K562 (cell line): ENCODE measurements around the gene HNRNPLL. TPM values are rescaled to one million over a fixed set of nuclear protein-coding genes. Genes with fewer than 3 reads are reported as not detected.

Experiments used
- CHAMP1 ChIP-seq: fragments of 450-650 bp; IDR thresholded peaks from 2 replicates; pipeline ENCODE4 v1.6.1; 2016; ENCODE audit warnings: mild to moderate bottlenecking
- MAZ ChIP-seq, 2 experiments: fragments of 450-650 bp in 1 of 2; sonication (generic) in 1 of 2; formaldehyde crosslinking; IDR thresholded peaks in 1 of 2; conservative IDR thresholded peaks in 1 of 2; 2 replicates each; pipeline versions ENCODE4 v1.4.0 to v1.5.0; 2020; ENCODE audit warnings: mild to moderate bottlenecking in 1 of 2, missing genetic modification reagents in 1 of 2
- NKRF ChIP-seq: fragments of 450-650 bp; IDR thresholded peaks from 2 replicates; pipeline ENCODE4 v1.6.1; 2016; ENCODE audit warnings: borderline replicate concordance
- ZNF197 ChIP-seq: fragments of 200-800 bp; sonication (Bioruptor generic); IDR thresholded peaks from 2 replicates; pipeline ENCODE4 v1.6.1; 2016; ENCODE audit warnings: low read depth, missing genetic modification characterization, missing compliant biosample characterization
- polyA plus RNA-seq, 8 experiments: library from polyadenylated mRNA; depleted of rRNA in 4 of 8; stranded (reverse) in 5 of 8; unstranded in 3 of 8; fragments of >200 nt; fragmentation: Nextera tagmentation in 2 of 8; fragmentation: Illumina TruSeq in 1 of 8; extraction: Ambion mirVana in 2 of 8; extraction: Trizol in 1 of 8; gene quantifications; 2 replicates each; pipeline versions ENCODE4 v1.2.1 to v1.2.3, GENCODE V29; 2011 to 2014; ENCODE audit warnings: inconsistent platforms in 1 of 8, missing spikeins in 1 of 8
- total RNA-seq, 7 experiments: library from RNA; depleted of rRNA in 6 of 7; stranded (reverse); fragments of >200 nt in 6 of 7; fragmentation: Illumina TruSeq in 2 of 7; extraction: Trizol in 2 of 7; gene quantifications; 2 replicates each; pipeline versions ENCODE4 v1.2.1 to v1.2.3, GENCODE V29; 2011 to 2021; ENCODE audit warnings: low replicate concordance in 1 of 7

Gene HNRNPLL
- total and polyA plus RNA-seq, 9 of the 15 experiments (the other 6 are each of a cell fraction or from before 2014, with no cell fraction given), result 19.8 to 135 (median 57.8) TPM

DNA sequence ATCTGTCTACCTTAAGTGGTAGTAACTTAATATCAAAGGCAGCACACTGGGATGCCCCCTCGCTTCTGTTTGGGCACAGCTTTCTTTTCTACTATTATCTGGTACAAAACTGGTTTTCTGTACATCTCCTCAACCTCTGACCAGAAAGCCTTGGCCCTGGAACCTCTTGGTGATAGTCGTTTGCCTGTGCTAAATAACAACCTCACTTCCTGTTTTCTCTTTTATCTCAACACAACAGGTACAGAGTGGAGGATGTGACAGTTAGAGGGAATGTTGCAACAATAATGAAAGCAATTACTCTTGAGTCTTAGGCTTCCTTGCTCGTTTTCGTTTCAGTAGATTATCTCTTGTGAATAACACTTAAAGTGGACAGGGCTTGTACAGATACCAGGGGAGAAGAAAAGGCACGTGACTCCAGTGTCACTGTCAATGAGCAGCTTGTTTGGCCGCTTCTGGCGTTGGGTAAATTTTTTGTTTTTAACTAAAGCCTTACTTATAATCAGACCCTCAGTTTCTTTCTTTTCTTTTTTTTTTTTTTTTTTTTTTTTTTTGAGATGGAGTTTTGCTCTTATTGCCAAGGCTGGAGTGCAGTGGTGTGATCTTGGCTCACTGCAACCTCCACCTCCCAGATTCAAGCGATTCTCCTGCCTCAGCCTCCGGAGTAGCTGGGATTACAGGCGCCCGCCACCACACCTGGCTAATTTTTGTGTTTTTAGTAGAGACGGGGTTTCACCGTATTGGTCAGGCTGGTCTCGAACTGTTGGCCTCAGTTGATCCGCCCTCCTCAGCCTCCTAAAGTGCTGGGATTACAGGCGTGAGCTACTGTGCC lies 41.2 kb upstream of the HNRNPLL start (continued):
- peak in 1 of 2 experiments; percentile 65; a peak in 2 of 4 replicates for TF ChIP-seq MAZ (CRISPR knock-in tag; conservative IDR thresholded peaks at IDR 0.05 in 1 of 2, IDR thresholded peaks at IDR 0.05 in 1 of 2)
- TF ChIP-seq CHAMP1, result peak; percentile 86; the same call in 1 of the 2 replicates
- TF ChIP-seq NKRF, result 0 out of 2 replicates have a peak, but pooled peaks have one; percentile 35
- TF ChIP-seq ZNF197, result 0 out of 2 replicates have a peak, but pooled peaks have one; percentile 47
